Endothelial cell of umbilical vein (primary cell): Measurements from ENCODE around the gene PRPF39. TPM values are rescaled to one million over a fixed set of nuclear protein-coding genes. Genes with fewer than 3 reads are reported as not detected.
A peak's percentile ranks its signal among the peaks of the same experiment; 100 is the strongest.

Experiments used
- BruUV-seq: library from RNA; stranded (reverse); fragments of 400-500 nt; replicated peaks from 2 replicates; lab custom pipeline; 2021; lab: Mats Ljungman, UMichigan
- CTCF ChIA-PET: fragments of 300-600, 350-600 bp; sonication (Branson Sonifier 250); formaldehyde crosslinking; loops from one replicate; lab custom pipeline; 2021; ENCODE audit warnings: antibody characterized with exemption, inconsistent platforms; lab: Charles Lee
- POLR2A ChIA-PET: fragments of 300-600, 350-600 bp; sonication (Branson Sonifier 250); formaldehyde crosslinking; loops from one replicate; lab custom pipeline; 2021; ENCODE audit warnings: antibody characterized with exemption, inconsistent platforms; lab: Charles Lee
- DNase-seq: peaks from one replicate; pipeline ENCODE4 v3.0.0-alpha.2; 2011; ENCODE audit warnings: low read depth, low spot score
- FAIRE-seq: peaks from 2 replicates; lab custom pipeline; 2011; peaks lifted over from hg19 to GRCh38; lab: Jason Lieb, UNC
- H2AFZ ChIP-seq: 2 replicates; pipeline ENCODE4 v1.6.0; 2012; ENCODE audit warnings: low read depth, low read length, control low read depth, inconsistent platforms
- H3K27ac ChIP-seq: 2 replicates; pipeline ENCODE4 v1.5.1; 2011; ENCODE audit warnings: low read depth, mild to moderate bottlenecking, control low read depth, low read length, moderate library complexity; ENCODE audit not compliant: insufficient read depth
- H3K27me3 ChIP-seq, 2 experiments: 2 replicates each; pipeline versions ENCODE4 v1.6.0 to v1.6.1; 2011; ENCODE audit warnings: low read length in 2 of 2, mixed read lengths in 1 of 2; ENCODE audit not compliant: control insufficient read depth in 2 of 2, insufficient read depth in 2 of 2
- H3K36me3 ChIP-seq, 2 experiments: 2 replicates in 1 of 2; 3 replicates in 1 of 2; pipeline ENCODE4 v1.5.1; 2011; ENCODE audit warnings: low read length in 2 of 2, mild to moderate bottlenecking in 1 of 2, moderate library complexity in 1 of 2; ENCODE audit not compliant: control insufficient read depth in 2 of 2, insufficient read depth in 2 of 2; ENCODE audit errors: extremely low read depth in 1 of 2
- H3K4me1 ChIP-seq: 3 replicates; pipeline ENCODE4 v1.5.1; 2011; ENCODE audit warnings: mild to moderate bottlenecking, low read length; ENCODE audit not compliant: control insufficient read depth, insufficient read depth; ENCODE audit errors: extremely low read depth
- H3K4me2 ChIP-seq: 2 replicates; pipeline ENCODE4 v1.6.1; 2011; ENCODE audit warnings: low read length, control low read depth, mixed read lengths; ENCODE audit not compliant: insufficient read depth
- H3K4me3 ChIP-seq, 3 experiments: fragments of 200-600 bp in 1 of 3; sonication (generic), shearing (Covaris generic) in 1 of 3; replicated peaks in 1 of 3; 2 replicates each; pipeline ENCODE4 v1.5.1; 2011 to 2016; ENCODE audit warnings: control low read depth in 3 of 3, low read length in 3 of 3, mild to moderate bottlenecking in 2 of 3, inconsistent platforms in 1 of 3, low read depth in 1 of 3, moderate library complexity in 1 of 3; ENCODE audit not compliant: insufficient read depth in 1 of 3
- H3K79me2 ChIP-seq: 2 replicates; pipeline ENCODE4 v1.6.0; 2012; ENCODE audit warnings: low read length, inconsistent platforms; ENCODE audit not compliant: control insufficient read depth, insufficient read depth
- H3K9ac ChIP-seq: replicated peaks from 2 replicates; pipeline ENCODE3; 2011; ENCODE audit warnings: low read length, control low read depth; ENCODE audit not compliant: insufficient read depth; ENCODE audit errors: extremely low read depth
- H3K9me1 ChIP-seq: replicated peaks from 3 replicates; pipeline ENCODE4 v1.6.0; 2011; ENCODE audit warnings: mild to moderate bottlenecking, low read length; ENCODE audit not compliant: control insufficient read depth, insufficient read depth; ENCODE audit errors: extremely low read depth
- H3K9me3 ChIP-seq: replicated peaks from 2 replicates; pipeline ENCODE4 v1.5.1; 2012; ENCODE audit warnings: low read length, inconsistent platforms; ENCODE audit not compliant: control insufficient read depth, insufficient read depth
- H4K20me1 ChIP-seq: replicated peaks from 2 replicates; pipeline ENCODE3; 2011; ENCODE audit warnings: mild to moderate bottlenecking, low read length; ENCODE audit not compliant: control insufficient read depth, insufficient read depth; ENCODE audit errors: extremely low read depth
- EZH2 ChIP-seq: IDR thresholded peaks from 2 replicates; pipeline ENCODE4 v1.6.1; 2012; ENCODE audit warnings: borderline replicate concordance, low read depth, mild to moderate bottlenecking, moderate library complexity, low read length, inconsistent platforms; ENCODE audit not compliant: severe bottlenecking
- FOS ChIP-seq: IDR thresholded peaks from 2 replicates; pipeline ENCODE4 v1.6.1; 2011; ENCODE audit warnings: mild to moderate bottlenecking, low read length, moderate library complexity, borderline replicate concordance; ENCODE audit not compliant: insufficient read depth
- GATA2 ChIP-seq: IDR thresholded peaks from 2 replicates; pipeline ENCODE4 v1.7.0; 2011; ENCODE audit warnings: low read depth, mild to moderate bottlenecking, moderate library complexity, mixed read lengths, low read length; ENCODE audit not compliant: insufficient read length, insufficient read depth
- JUN ChIP-seq: IDR thresholded peaks from 2 replicates; pipeline ENCODE4 v1.6.1; 2011; ENCODE audit warnings: borderline replicate concordance, low read depth; ENCODE audit not compliant: insufficient read length, insufficient read depth
- MYC ChIP-seq: IDR thresholded peaks from one replicate; pipeline ENCODE4 v1.6.1; 2011; ENCODE audit warnings: mild to moderate bottlenecking, low read depth, low read length
- POLR2A ChIP-seq: IDR thresholded peaks from 2 replicates; pipeline ENCODE4 v1.6.1; 2012; ENCODE audit warnings: low read depth, mild to moderate bottlenecking, control low read depth, low read length
- POLR2AphosphoS5 ChIP-seq: IDR thresholded peaks from 2 replicates; pipeline ENCODE4 v1.6.1; 2012; ENCODE audit warnings: low read depth, mild to moderate bottlenecking, control low read depth, low read length, moderate library complexity; ENCODE audit not compliant: insufficient read depth
- dilution Hi-C: fragments of 300-500 bp; cut with MboI; formaldehyde crosslinking; loops from one replicate; pipeline ENCODE4 v1.15.0; 2019; ENCODE audit warnings: low sequenced_read_pairs; ENCODE audit not compliant: extremely low pct_ligation_motif_present
- intact Hi-C: fragments of 100-400 bp; cut with micrococcal nuclease; formaldehyde crosslinking; loops from one replicate; pipeline ENCODE4 v1.10.0; 2022
- polyA plus RNA-seq, 4 experiments: library from polyadenylated mRNA; depleted of rRNA in 3 of 4; stranded (reverse) in 3 of 4; unstranded in 1 of 4; fragments of >200 nt; gene quantifications; 2 replicates each; pipeline versions ENCODE4 v1.2.1 to v1.2.3, GENCODE V29; 2011 to 2012; ENCODE audit warnings: missing spikeins in 1 of 4
- total RNA-seq: library from RNA; stranded (reverse); gene quantifications from 2 replicates; pipeline ENCODE4 v1.2.3, GENCODE V29; 2021
- TF ChIP-seq, protein P1 (sequence below), 2 donors: IDR thresholded peaks; 1 replicate in 1 of 2; 2 replicates in 1 of 2; pipeline ENCODE4 v1.5.1; 2011; ENCODE audit warnings: low read length in 2 of 2, mild to moderate bottlenecking in 2 of 2, moderate library complexity in 2 of 2, control low read depth in 1 of 2, inconsistent platforms in 1 of 2, low read depth in 1 of 2; ENCODE audit not compliant: insufficient read depth in 1 of 2; ENCODE audit errors: extremely low read depth in 1 of 2
- TF ChIP-seq, protein P2 (sequence below): IDR thresholded peaks from 2 replicates; pipeline ENCODE4 v1.6.1; 2011; ENCODE audit not compliant: insufficient read depth, insufficient read length

The PRPF39 gene
- total and polyA plus RNA-seq, 2 donors (not counting 3 experiments of a cell fraction or from before 2014, with no cell fraction given): 24.8 to 44.4 TPM

DNA sequence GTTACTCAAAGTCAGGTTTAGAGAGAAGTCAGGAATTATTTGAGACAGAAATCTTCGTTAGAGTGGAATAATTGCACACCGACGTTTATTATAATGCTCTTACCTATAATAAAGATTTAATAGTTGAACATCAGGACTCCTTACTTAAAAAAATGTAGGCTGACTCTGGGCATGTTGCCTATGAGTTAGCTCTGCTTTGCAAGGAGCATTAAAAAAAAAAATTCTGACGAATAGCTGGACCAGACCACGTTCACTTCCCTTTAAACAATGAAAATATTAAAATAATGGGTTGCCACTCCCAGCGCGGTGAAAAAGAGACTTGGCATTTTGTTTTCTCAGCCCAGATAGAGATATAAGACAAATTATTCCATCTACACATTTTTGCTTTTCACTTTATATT is 51.2 kb downstream of the PRPF39 start:
- H4K20me1 ChIP-seq: no peaks in the 10 kb centered on the region
- DNase-seq (no peak), FAIRE-seq (no peak)
- no peaks in the 10 kb centered on the region for H3K9me3 ChIP-seq
- dilution Hi-C loops: no loop called here
- peak overlapping the region; percentile 94 for H3K9ac ChIP-seq
- peak overlapping the region; percentile 99 for H3K4me2 ChIP-seq
- no peaks in the 10 kb centered on the region for H3K27me3 ChIP-seq
- TF ChIP-seq EZH2: no peak
- TF ChIP-seq POLR2AphosphoS5: no peak
- TF ChIP-seq, protein P1, sequence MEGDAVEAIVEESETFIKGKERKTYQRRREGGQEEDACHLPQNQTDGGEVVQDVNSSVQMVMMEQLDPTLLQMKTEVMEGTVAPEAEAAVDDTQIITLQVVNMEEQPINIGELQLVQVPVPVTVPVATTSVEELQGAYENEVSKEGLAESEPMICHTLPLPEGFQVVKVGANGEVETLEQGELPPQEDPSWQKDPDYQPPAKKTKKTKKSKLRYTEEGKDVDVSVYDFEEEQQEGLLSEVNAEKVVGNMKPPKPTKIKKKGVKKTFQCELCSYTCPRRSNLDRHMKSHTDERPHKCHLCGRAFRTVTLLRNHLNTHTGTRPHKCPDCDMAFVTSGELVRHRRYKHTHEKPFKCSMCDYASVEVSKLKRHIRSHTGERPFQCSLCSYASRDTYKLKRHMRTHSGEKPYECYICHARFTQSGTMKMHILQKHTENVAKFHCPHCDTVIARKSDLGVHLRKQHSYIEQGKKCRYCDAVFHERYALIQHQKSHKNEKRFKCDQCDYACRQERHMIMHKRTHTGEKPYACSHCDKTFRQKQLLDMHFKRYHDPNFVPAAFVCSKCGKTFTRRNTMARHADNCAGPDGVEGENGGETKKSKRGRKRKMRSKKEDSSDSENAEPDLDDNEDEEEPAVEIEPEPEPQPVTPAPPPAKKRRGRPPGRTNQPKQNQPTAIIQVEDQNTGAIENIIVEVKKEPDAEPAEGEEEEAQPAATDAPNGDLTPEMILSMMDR (IDR thresholded peaks at IDR 0.05; ENCODE audit: extremely low read depth in 1 of 2, insufficient read depth in 1 of 2, low read depth in 1 of 2, low read length in 2 of 2): no peak
- no peak for TF ChIP-seq POLR2A
- TF ChIP-seq, protein P2, sequence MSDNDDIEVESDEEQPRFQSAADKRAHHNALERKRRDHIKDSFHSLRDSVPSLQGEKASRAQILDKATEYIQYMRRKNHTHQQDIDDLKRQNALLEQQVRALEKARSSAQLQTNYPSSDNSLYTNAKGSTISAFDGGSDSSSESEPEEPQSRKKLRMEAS: no peak
- no peak for TF ChIP-seq FOS
- no peak for TF ChIP-seq GATA2
- TF ChIP-seq JUN: no peak
- no peak for TF ChIP-seq MYC
- BruUV-seq: no TSS peak
- no peaks in the 10 kb centered on the region for H3K36me3 ChIP-seq
- peak overlapping the region; percentile 69 for H2AFZ ChIP-seq
- H3K79me2 ChIP-seq: peaks cover 64% of the 10 kb centered on the region
- intact Hi-C loops: loop anchor here (2.0 kb wide), 1 partner anchor 22 kb away; no protein-coding TSS in a partner anchor
- H3K4me3 ChIP-seq: peak overlapping the region; percentile 51 to 90 (median 78)
- ChIA-PET POLR2A (no interaction called here), CTCF (interaction anchor here (1.3 to 5.6 kb wide), 4 partner anchors 117 to 221 kb away, joined by 3 to 34 read pairs (median 22); partner anchors contain the start of gene MIS18BP1)
- no peaks in the 10 kb centered on the region for H3K9me1 ChIP-seq
- peak overlapping the region; percentile 56 for H3K27ac ChIP-seq
- H3K4me1 ChIP-seq: peaks cover 20% of the 10 kb centered on the region
